HG03457 (cell line): ENCODE data around the gene GATA5.
"Not testable (repeated sequence)": the region's sequence is repeated elsewhere in the genome, so short reads cannot be mapped to it uniquely, and the experiment has no call there.

Experiments used
- ATAC-seq: cut with Tn5 transposase; IDR thresholded peaks from one replicate; pipeline ENCODE4 v1.9.1; 2021; ENCODE audit warnings: moderate number of reproducible peaks; ENCODE audit not compliant: unreplicated experiment

GATA5 gene

GRCh38 chr20:62505337-62506045 lies 29.7 kb upstream of the GATA5 start:
- ATAC-seq, result no peak

- no peak for ATAC-seq
Observed at GRCh38 chr20:62504323-62504722, 28.5 kb upstream of the GATA5 start.

- ATAC-seq, result no peak
Observed at GRCh38 chr20:62503401-62504178, 27.8 kb upstream of the GATA5 start.

GRCh38 chr20:62502496-62503095 lies 26.8 kb upstream of the GATA5 start:
- ATAC-seq, result no peak

- peak; percentile 72 for ATAC-seq
Observed at GRCh38 chr20:62501801-62502495, 26.2 kb upstream of the GATA5 start.

- ATAC-seq, result no peak
Observed at GRCh38 chr20:62500237-62500864, 24.6 kb upstream of the GATA5 start.

GRCh38 chr20:62499758-62500236 lies 24.0 kb upstream of the GATA5 start:
- ATAC-seq, result no peak

- ATAC-seq, result no peak
Observed at GRCh38 chr20:62498874-62499273, 23.1 kb upstream of the GATA5 start.

- no peak for ATAC-seq
Observed at GRCh38 chr20:62496568-62497218, 20.9 kb upstream of the GATA5 start.

GRCh38 chr20:62495749-62496567 lies 20.2 kb upstream of the GATA5 start:
- ATAC-seq, result no peak

- no peak for ATAC-seq
Observed at GRCh38 chr20:62494980-62495748, 19.4 kb upstream of the GATA5 start.

GRCh38 chr20:62494537-62494936 lies 18.7 kb upstream of the GATA5 start:
- no peak for ATAC-seq

- ATAC-seq, result no peak
Observed at GRCh38 chr20:62493886-62494285, 18.1 kb upstream of the GATA5 start.

GRCh38 chr20:62493253-62493885 lies 17.6 kb upstream of the GATA5 start:
- ATAC-seq, result no peak

GRCh38 chr20:62492711-62493110 lies 16.9 kb upstream of the GATA5 start:
- ATAC-seq, result no peak

GRCh38 chr20:62490783-62491182 lies 15.0 kb upstream of the GATA5 start:
- not testable (repeated sequence) for ATAC-seq

GRCh38 chr20:62489932-62490263 lies 14.1 kb upstream of the GATA5 start:
- no peak for ATAC-seq

- no peak for ATAC-seq
Observed at GRCh38 chr20:62489186-62489931, 13.6 kb upstream of the GATA5 start.
